ENCODE results near the gene A3GALT2. TPM values are rescaled to one million over a fixed set of nuclear protein-coding genes. Genes with fewer than 3 reads are reported as not detected.

A3GALT2 gene
- polyA plus RNA-seq, 1 donor from 2014 or later, result 0.35 TPM

GRCh38 chr1:33338440-33339211 lies 17.7 kb upstream of the A3GALT2 start:
- peak overlapping the region; percentile 44 for H3K4me3 ChIP-seq (ENCODE audit: low read length)
- no peaks in the 10 kb centered on the region for H3F3A ChIP-seq (ENCODE audit: insufficient read depth, low read length, poor library complexity, severe bottlenecking)
- H3K36me3 ChIP-seq (ENCODE audit: insufficient read depth, low read length), result peaks cover 2% of the 10 kb centered on the region
- H3K27me3 ChIP-seq (ENCODE audit: insufficient read depth, low read depth, low read length), result no peaks in the 10 kb centered on the region
- H3K9me2 ChIP-seq (ENCODE audit: insufficient read depth, low read length), result no peaks in the 10 kb centered on the region
- no peak for TF ChIP-seq EZH2 (IDR thresholded peaks at IDR 0.05; ENCODE audit: borderline replicate concordance, insufficient read depth, low read length, poor library complexity, severe bottlenecking)
- TF ChIP-seq TAF1 (IDR thresholded peaks at IDR 0.05; ENCODE audit: low read depth), result no peak
- TF ChIP-seq SMC3 (conservative IDR thresholded peaks at IDR 0.05; ENCODE audit: poor library complexity), result no peak
- no peak for TF ChIP-seq POLR2AphosphoS5 (IDR thresholded peaks at IDR 0.05)
- no peak for TF ChIP-seq MXI1 (conservative IDR thresholded peaks at IDR 0.05; ENCODE audit: poor library complexity, severe bottlenecking)
- TF ChIP-seq REST (IDR thresholded peaks at IDR 0.05; ENCODE audit: borderline replicate concordance), result no peak
- TF ChIP-seq CTCF (IDR thresholded peaks at IDR 0.05; ENCODE audit: poor library complexity, severe bottlenecking), result no peak
- TF ChIP-seq RAD21 (conservative IDR thresholded peaks at IDR 0.05), result no peak
- no peak for TF ChIP-seq EP300 (conservative IDR thresholded peaks at IDR 0.05; ENCODE audit: poor library complexity, severe bottlenecking)
- peak overlapping the region; percentile 29 for H3K9ac ChIP-seq (ENCODE audit: low read length)
- H3K79me2 ChIP-seq (replicated peaks; ENCODE audit: insufficient read depth, low read length), result peaks cover 94% of the 10 kb centered on the region
- no peaks in the 10 kb centered on the region for H3K9me3 ChIP-seq (ENCODE audit: low read length)
- no peak overlapping the region for H2AFZ ChIP-seq (ENCODE audit: low read depth, low read length)
- H3K4me2 ChIP-seq (ENCODE audit: low read length), result peak overlapping the region; percentile 23
- peaks cover 48% of the 10 kb centered on the region for H4K20me1 ChIP-seq (ENCODE audit: insufficient read depth)
- peak overlapping the region; percentile 51 for H3K27ac ChIP-seq (ENCODE audit: low read length)

GRCh38 chr1:33338048-33338439 lies 17.1 kb upstream of the A3GALT2 start:
- H3K4me3 ChIP-seq (ENCODE audit: low read length), result peak overlapping the region; percentile 44
- H3K4me2 ChIP-seq (ENCODE audit: low read length), result peak overlapping the region; percentile 23
- H3K9ac ChIP-seq (ENCODE audit: low read length), result peak overlapping the region; percentile 29
- peaks cover 3% of the 10 kb centered on the region for H3K36me3 ChIP-seq (ENCODE audit: insufficient read depth, low read length)
- no peaks in the 10 kb centered on the region for H3F3A ChIP-seq (ENCODE audit: insufficient read depth, low read length, poor library complexity, severe bottlenecking)
- no peak overlapping the region for H2AFZ ChIP-seq (ENCODE audit: low read depth, low read length)
- H3K27ac ChIP-seq (ENCODE audit: low read length), result peak overlapping the region; percentile 51
- no peaks in the 10 kb centered on the region for H3K27me3 ChIP-seq (ENCODE audit: insufficient read depth, low read depth, low read length)
- peaks cover 48% of the 10 kb centered on the region for H4K20me1 ChIP-seq (ENCODE audit: insufficient read depth)
- TF ChIP-seq EZH2 (IDR thresholded peaks at IDR 0.05; ENCODE audit: borderline replicate concordance, insufficient read depth, low read length, poor library complexity, severe bottlenecking), result no peak
- no peak for TF ChIP-seq MXI1 (conservative IDR thresholded peaks at IDR 0.05; ENCODE audit: poor library complexity, severe bottlenecking)
- TF ChIP-seq EP300 (conservative IDR thresholded peaks at IDR 0.05; ENCODE audit: poor library complexity, severe bottlenecking), result no peak
- TF ChIP-seq RAD21 (conservative IDR thresholded peaks at IDR 0.05), result no peak
- TF ChIP-seq CTCF (IDR thresholded peaks at IDR 0.05; ENCODE audit: poor library complexity, severe bottlenecking), result no peak
- no peak for TF ChIP-seq TAF1 (IDR thresholded peaks at IDR 0.05; ENCODE audit: low read depth)
- TF ChIP-seq POLR2AphosphoS5 (IDR thresholded peaks at IDR 0.05), result no peak
- no peak for TF ChIP-seq REST (IDR thresholded peaks at IDR 0.05; ENCODE audit: borderline replicate concordance)
- TF ChIP-seq SMC3 (conservative IDR thresholded peaks at IDR 0.05; ENCODE audit: poor library complexity), result no peak
- no peaks in the 10 kb centered on the region for H3K9me2 ChIP-seq (ENCODE audit: insufficient read depth, low read length)
- no peaks in the 10 kb centered on the region for H3K9me3 ChIP-seq (ENCODE audit: low read length)
- peaks cover 95% of the 10 kb centered on the region for H3K79me2 ChIP-seq (replicated peaks; ENCODE audit: insufficient read depth, low read length)
